Measurements from ENCODE around the gene SNX15.

The SNX15 gene

DNA sequence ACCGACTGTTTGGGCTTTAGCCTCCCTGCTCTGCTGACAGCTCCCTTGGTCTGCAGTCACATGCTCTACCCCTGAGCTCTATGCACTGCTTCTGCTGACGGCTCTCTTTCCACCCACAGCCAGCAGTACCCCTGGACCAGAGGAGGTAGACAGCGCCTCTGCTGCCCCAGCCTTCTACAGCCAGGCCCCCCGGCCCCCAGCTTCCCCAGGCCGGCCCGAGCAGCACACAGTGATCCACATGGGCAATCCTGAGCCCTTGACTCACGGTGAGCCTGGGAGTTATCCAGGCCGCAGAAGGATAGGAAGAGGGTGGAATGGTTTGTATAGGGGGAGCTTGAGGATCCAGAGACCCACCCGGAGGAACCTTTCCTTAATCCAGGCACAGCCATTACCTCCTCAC is 59.6 kb downstream of the SNX15 start:
- DNase-seq: no peak

- no peak for DNase-seq
Measured at GRCh38 chr11:65087216-65087615, 60.0 kb downstream of the SNX15 start.

- DNase-seq: no peak
Measured at GRCh38 chr11:65087827-65088226, 60.6 kb downstream of the SNX15 start.

DNA sequence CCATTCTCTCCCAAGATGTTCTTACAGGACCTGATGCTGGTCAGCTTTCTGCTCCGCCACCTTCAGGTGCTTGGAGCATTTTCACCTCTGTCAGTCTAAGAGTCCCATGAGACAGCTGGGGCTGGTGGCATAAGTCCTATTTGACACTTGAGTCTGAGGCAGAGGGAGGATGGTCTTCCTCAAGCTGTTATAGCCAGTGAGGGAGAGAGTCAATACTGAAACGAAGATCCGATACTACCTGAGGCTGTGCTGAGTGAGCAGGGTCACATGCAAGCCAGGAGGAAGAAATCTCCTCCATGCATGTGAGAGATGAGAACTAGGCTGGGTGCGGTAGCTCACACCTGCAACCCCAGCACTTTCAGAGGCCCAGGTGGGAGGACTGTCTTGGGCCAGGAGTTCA is 62.4 kb downstream of the SNX15 start:
- no peak for DNase-seq
